C4-2B (cell line): ENCODE results near the gene MCEMP1.

Experiments
- ZFX ChIP-seq: fragments of 450-650 bp; IDR thresholded peaks from 2 replicates; pipeline ENCODE4 v1.6.1; 2017
- TF ChIP-seq, protein P1 (sequence below): fragments of 450-650 bp; conservative IDR thresholded peaks from 2 replicates; pipeline ENCODE4 v1.5.1; 2017; ENCODE audit warnings: mild to moderate bottlenecking

DNA sequence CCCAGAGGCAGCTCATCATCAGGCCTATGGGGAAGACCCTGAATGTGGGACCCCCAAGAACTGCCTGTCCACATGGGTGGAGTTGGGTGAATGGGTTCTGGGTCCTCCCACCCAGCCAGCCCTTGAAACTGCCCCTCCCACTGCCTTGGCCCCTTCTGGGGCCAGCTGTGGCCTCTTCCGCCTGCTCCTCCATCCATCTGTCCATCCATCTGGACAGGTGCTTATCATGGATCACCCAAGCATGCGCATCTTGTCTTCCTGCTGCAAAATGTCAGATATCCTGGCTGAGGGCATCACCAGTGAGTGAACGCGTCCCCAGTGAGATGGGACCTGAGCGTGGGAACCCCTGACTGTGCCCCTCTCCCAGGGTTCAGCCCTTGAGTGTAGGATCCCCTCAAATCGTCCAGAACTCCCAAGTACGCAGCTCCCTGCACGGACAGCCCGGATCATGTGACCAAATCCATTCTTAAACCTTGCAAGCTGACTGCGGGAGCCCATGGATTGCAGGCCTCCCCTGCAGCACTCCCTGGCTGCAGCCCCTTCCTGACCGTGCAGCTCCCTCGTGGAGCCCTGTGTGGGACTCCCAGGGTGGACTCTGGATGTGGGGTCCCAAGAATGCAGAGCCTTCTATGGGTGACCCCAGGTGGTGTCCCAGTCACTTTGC is 38.0 kb upstream of the MCEMP1 start:
- TF ChIP-seq, protein P1, sequence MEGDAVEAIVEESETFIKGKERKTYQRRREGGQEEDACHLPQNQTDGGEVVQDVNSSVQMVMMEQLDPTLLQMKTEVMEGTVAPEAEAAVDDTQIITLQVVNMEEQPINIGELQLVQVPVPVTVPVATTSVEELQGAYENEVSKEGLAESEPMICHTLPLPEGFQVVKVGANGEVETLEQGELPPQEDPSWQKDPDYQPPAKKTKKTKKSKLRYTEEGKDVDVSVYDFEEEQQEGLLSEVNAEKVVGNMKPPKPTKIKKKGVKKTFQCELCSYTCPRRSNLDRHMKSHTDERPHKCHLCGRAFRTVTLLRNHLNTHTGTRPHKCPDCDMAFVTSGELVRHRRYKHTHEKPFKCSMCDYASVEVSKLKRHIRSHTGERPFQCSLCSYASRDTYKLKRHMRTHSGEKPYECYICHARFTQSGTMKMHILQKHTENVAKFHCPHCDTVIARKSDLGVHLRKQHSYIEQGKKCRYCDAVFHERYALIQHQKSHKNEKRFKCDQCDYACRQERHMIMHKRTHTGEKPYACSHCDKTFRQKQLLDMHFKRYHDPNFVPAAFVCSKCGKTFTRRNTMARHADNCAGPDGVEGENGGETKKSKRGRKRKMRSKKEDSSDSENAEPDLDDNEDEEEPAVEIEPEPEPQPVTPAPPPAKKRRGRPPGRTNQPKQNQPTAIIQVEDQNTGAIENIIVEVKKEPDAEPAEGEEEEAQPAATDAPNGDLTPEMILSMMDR, result no peak
- TF ChIP-seq ZFX, result no peak
